Endothelial cell of umbilical vein (primary cell): ENCODE data around the gene TAF13. TPM values are rescaled to one million over a fixed set of nuclear protein-coding genes. Genes with fewer than 3 reads are reported as not detected.
A peak's percentile ranks its signal among the peaks of the same experiment; 100 is the strongest.

Experiments
- BruUV-seq: library from RNA; stranded (reverse); fragments of 400-500 nt; replicated peaks from 2 replicates; lab custom pipeline; 2021; lab: Mats Ljungman, UMichigan
- CTCF ChIA-PET: fragments of 300-600, 350-600 bp; sonication (Branson Sonifier 250); formaldehyde crosslinking; loops from one replicate; lab custom pipeline; 2021; ENCODE audit warnings: antibody characterized with exemption, inconsistent platforms; lab: Charles Lee
- POLR2A ChIA-PET: fragments of 300-600, 350-600 bp; sonication (Branson Sonifier 250); formaldehyde crosslinking; loops from one replicate; lab custom pipeline; 2021; ENCODE audit warnings: antibody characterized with exemption, inconsistent platforms; lab: Charles Lee
- DNase-seq: peaks from one replicate; pipeline ENCODE4 v3.0.0-alpha.2; 2011; ENCODE audit warnings: low read depth, low spot score
- FAIRE-seq: peaks from 2 replicates; lab custom pipeline; 2011; peaks lifted over from hg19 to GRCh38; lab: Jason Lieb, UNC
- H2AFZ ChIP-seq: 2 replicates; pipeline ENCODE4 v1.6.0; 2012; ENCODE audit warnings: low read depth, low read length, control low read depth, inconsistent platforms
- H3K27ac ChIP-seq: 2 replicates; pipeline ENCODE4 v1.5.1; 2011; ENCODE audit warnings: low read depth, mild to moderate bottlenecking, control low read depth, low read length, moderate library complexity; ENCODE audit not compliant: insufficient read depth
- H3K27me3 ChIP-seq, 2 experiments: 2 replicates each; pipeline versions ENCODE4 v1.6.0 to v1.6.1; 2011; ENCODE audit warnings: low read length in 2 of 2, mixed read lengths in 1 of 2; ENCODE audit not compliant: control insufficient read depth in 2 of 2, insufficient read depth in 2 of 2
- H3K36me3 ChIP-seq, 2 experiments: 2 replicates in 1 of 2; 3 replicates in 1 of 2; pipeline ENCODE4 v1.5.1; 2011; ENCODE audit warnings: low read length in 2 of 2, mild to moderate bottlenecking in 1 of 2, moderate library complexity in 1 of 2; ENCODE audit not compliant: control insufficient read depth in 2 of 2, insufficient read depth in 2 of 2; ENCODE audit errors: extremely low read depth in 1 of 2
- H3K4me1 ChIP-seq: 3 replicates; pipeline ENCODE4 v1.5.1; 2011; ENCODE audit warnings: mild to moderate bottlenecking, low read length; ENCODE audit not compliant: control insufficient read depth, insufficient read depth; ENCODE audit errors: extremely low read depth
- H3K4me2 ChIP-seq: 2 replicates; pipeline ENCODE4 v1.6.1; 2011; ENCODE audit warnings: low read length, control low read depth, mixed read lengths; ENCODE audit not compliant: insufficient read depth
- H3K4me3 ChIP-seq, 3 experiments: fragments of 200-600 bp in 1 of 3; sonication (generic), shearing (Covaris generic) in 1 of 3; replicated peaks in 1 of 3; 2 replicates each; pipeline ENCODE4 v1.5.1; 2011 to 2016; ENCODE audit warnings: control low read depth in 3 of 3, low read length in 3 of 3, mild to moderate bottlenecking in 2 of 3, inconsistent platforms in 1 of 3, low read depth in 1 of 3, moderate library complexity in 1 of 3; ENCODE audit not compliant: insufficient read depth in 1 of 3
- H3K79me2 ChIP-seq: 2 replicates; pipeline ENCODE4 v1.6.0; 2012; ENCODE audit warnings: low read length, inconsistent platforms; ENCODE audit not compliant: control insufficient read depth, insufficient read depth
- H3K9ac ChIP-seq: replicated peaks from 2 replicates; pipeline ENCODE3; 2011; ENCODE audit warnings: low read length, control low read depth; ENCODE audit not compliant: insufficient read depth; ENCODE audit errors: extremely low read depth
- H3K9me1 ChIP-seq: replicated peaks from 3 replicates; pipeline ENCODE4 v1.6.0; 2011; ENCODE audit warnings: mild to moderate bottlenecking, low read length; ENCODE audit not compliant: control insufficient read depth, insufficient read depth; ENCODE audit errors: extremely low read depth
- H3K9me3 ChIP-seq: replicated peaks from 2 replicates; pipeline ENCODE4 v1.5.1; 2012; ENCODE audit warnings: low read length, inconsistent platforms; ENCODE audit not compliant: control insufficient read depth, insufficient read depth
- H4K20me1 ChIP-seq: replicated peaks from 2 replicates; pipeline ENCODE3; 2011; ENCODE audit warnings: mild to moderate bottlenecking, low read length; ENCODE audit not compliant: control insufficient read depth, insufficient read depth; ENCODE audit errors: extremely low read depth
- EZH2 ChIP-seq: IDR thresholded peaks from 2 replicates; pipeline ENCODE4 v1.6.1; 2012; ENCODE audit warnings: borderline replicate concordance, low read depth, mild to moderate bottlenecking, moderate library complexity, low read length, inconsistent platforms; ENCODE audit not compliant: severe bottlenecking
- FOS ChIP-seq: IDR thresholded peaks from 2 replicates; pipeline ENCODE4 v1.6.1; 2011; ENCODE audit warnings: mild to moderate bottlenecking, low read length, moderate library complexity, borderline replicate concordance; ENCODE audit not compliant: insufficient read depth
- GATA2 ChIP-seq: IDR thresholded peaks from 2 replicates; pipeline ENCODE4 v1.7.0; 2011; ENCODE audit warnings: low read depth, mild to moderate bottlenecking, moderate library complexity, mixed read lengths, low read length; ENCODE audit not compliant: insufficient read length, insufficient read depth
- JUN ChIP-seq: IDR thresholded peaks from 2 replicates; pipeline ENCODE4 v1.6.1; 2011; ENCODE audit warnings: borderline replicate concordance, low read depth; ENCODE audit not compliant: insufficient read length, insufficient read depth
- MYC ChIP-seq: IDR thresholded peaks from one replicate; pipeline ENCODE4 v1.6.1; 2011; ENCODE audit warnings: mild to moderate bottlenecking, low read depth, low read length
- POLR2A ChIP-seq: IDR thresholded peaks from 2 replicates; pipeline ENCODE4 v1.6.1; 2012; ENCODE audit warnings: low read depth, mild to moderate bottlenecking, control low read depth, low read length
- POLR2AphosphoS5 ChIP-seq: IDR thresholded peaks from 2 replicates; pipeline ENCODE4 v1.6.1; 2012; ENCODE audit warnings: low read depth, mild to moderate bottlenecking, control low read depth, low read length, moderate library complexity; ENCODE audit not compliant: insufficient read depth
- dilution Hi-C: fragments of 300-500 bp; cut with MboI; formaldehyde crosslinking; loops from one replicate; pipeline ENCODE4 v1.15.0; 2019; ENCODE audit warnings: low sequenced_read_pairs; ENCODE audit not compliant: extremely low pct_ligation_motif_present
- intact Hi-C: fragments of 100-400 bp; cut with micrococcal nuclease; formaldehyde crosslinking; loops from one replicate; pipeline ENCODE4 v1.10.0; 2022
- polyA plus RNA-seq, 4 experiments: library from polyadenylated mRNA; depleted of rRNA in 3 of 4; stranded (reverse) in 3 of 4; unstranded in 1 of 4; fragments of >200 nt; gene quantifications; 2 replicates each; pipeline versions ENCODE4 v1.2.1 to v1.2.3, GENCODE V29; 2011 to 2012; ENCODE audit warnings: missing spikeins in 1 of 4
- total RNA-seq: library from RNA; stranded (reverse); gene quantifications from 2 replicates; pipeline ENCODE4 v1.2.3, GENCODE V29; 2021
- TF ChIP-seq, protein P1 (sequence below): IDR thresholded peaks from 2 replicates; pipeline ENCODE4 v1.6.1; 2011; ENCODE audit not compliant: insufficient read depth, insufficient read length
- TF ChIP-seq, protein P2 (sequence below), 2 donors: IDR thresholded peaks; 1 replicate in 1 of 2; 2 replicates in 1 of 2; pipeline ENCODE4 v1.5.1; 2011; ENCODE audit warnings: low read length in 2 of 2, mild to moderate bottlenecking in 2 of 2, moderate library complexity in 2 of 2, control low read depth in 1 of 2, inconsistent platforms in 1 of 2, low read depth in 1 of 2; ENCODE audit not compliant: insufficient read depth in 1 of 2; ENCODE audit errors: extremely low read depth in 1 of 2

The TAF13 gene
- total and polyA plus RNA-seq, 2 donors (not counting 3 experiments of a cell fraction or from before 2014, with no cell fraction given): 14.8 to 42.3 TPM

DNA sequence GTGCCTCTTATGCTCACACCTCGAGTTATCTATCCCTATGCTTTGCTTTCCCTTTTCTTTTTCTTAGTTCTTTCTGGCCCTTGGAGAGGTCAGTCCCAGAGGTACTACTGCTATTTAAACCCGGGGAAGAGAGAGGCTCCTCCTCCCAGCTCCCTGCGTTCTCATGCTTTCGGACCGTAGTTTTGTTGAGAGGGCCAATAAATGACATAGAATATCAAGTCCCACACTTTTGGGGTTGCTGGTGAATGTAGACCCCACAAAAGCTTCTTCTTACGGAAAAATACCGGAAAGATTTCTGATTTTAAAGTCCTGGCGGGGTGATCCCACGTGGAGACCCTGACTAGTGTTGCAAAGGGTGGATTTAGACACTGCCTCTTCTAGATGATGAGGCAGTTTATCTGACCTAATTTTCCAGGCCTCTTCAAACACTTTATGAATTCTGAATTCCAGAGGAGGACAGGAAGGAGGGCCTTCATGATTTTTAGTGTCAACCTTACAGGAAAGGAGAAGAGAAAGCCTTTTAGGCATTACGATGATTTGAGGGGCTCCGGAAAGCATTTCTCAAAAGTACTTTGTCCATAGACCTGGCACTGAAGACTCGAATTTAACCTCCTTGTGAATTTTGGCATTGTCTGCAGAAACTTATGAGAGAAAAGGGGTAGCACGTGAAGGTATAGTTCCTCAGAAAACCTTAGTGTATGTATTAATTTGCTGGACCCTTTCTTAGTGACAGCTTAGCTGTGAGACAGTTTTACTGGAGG is 15.5 kb upstream of the TAF13 start:
- Histone ChIP-seq H3K79me2 (peaks cover 22% of the 10 kb centered on the region), H3K9ac (peak overlapping the region; percentile 91), H3K4me3 (peak overlapping the region; percentile 97 to 99 (median 97)), H4K20me1 (no peaks in the 10 kb centered on the region), H3K4me2 (peak overlapping the region; percentile 81), H3K36me3 (peaks cover 2 to 6% of the 10 kb centered on the region in 2 experiments), H3K9me3 (no peaks in the 10 kb centered on the region), H3K27ac (peak overlapping the region; percentile 63), H3K4me1 (peaks cover 13% of the 10 kb centered on the region), H3K27me3 (no peaks in the 10 kb centered on the region), H3K9me1 (no peaks in the 10 kb centered on the region), H2AFZ (peak overlapping the region; percentile 83)
- dilution Hi-C loops: no loop called here
- ChIA-PET CTCF (interaction anchor here (1.0 to 3.0 kb wide), 6 partner anchors 9 to 123 kb away, joined by 3 to 35 read pairs (median 4); partner anchors contain the start of genes ELAPOR1, SARS1 and TAF13), POLR2A (interaction anchor here (0.6 to 2.6 kb wide), 5 partner anchors 9 to 106 kb away, joined by 3 to 8 read pairs (median 3); partner anchors contain the start of gene TAF13)
- intact Hi-C loops: loop anchor here (10.0 kb wide), 1 partner anchor 944 kb away; the partner anchor contains the start of gene STRIP1
- TSS peak; percentile 60 for BruUV-seq
- peak; percentile 57 for FAIRE-seq
- peak; percentile 71 for DNase-seq
- TF ChIP-seq GATA2: no peak
- TF ChIP-seq FOS: no peak
- TF ChIP-seq, protein P1, sequence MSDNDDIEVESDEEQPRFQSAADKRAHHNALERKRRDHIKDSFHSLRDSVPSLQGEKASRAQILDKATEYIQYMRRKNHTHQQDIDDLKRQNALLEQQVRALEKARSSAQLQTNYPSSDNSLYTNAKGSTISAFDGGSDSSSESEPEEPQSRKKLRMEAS: no peak
- no peak for TF ChIP-seq MYC
- TF ChIP-seq, protein P2, sequence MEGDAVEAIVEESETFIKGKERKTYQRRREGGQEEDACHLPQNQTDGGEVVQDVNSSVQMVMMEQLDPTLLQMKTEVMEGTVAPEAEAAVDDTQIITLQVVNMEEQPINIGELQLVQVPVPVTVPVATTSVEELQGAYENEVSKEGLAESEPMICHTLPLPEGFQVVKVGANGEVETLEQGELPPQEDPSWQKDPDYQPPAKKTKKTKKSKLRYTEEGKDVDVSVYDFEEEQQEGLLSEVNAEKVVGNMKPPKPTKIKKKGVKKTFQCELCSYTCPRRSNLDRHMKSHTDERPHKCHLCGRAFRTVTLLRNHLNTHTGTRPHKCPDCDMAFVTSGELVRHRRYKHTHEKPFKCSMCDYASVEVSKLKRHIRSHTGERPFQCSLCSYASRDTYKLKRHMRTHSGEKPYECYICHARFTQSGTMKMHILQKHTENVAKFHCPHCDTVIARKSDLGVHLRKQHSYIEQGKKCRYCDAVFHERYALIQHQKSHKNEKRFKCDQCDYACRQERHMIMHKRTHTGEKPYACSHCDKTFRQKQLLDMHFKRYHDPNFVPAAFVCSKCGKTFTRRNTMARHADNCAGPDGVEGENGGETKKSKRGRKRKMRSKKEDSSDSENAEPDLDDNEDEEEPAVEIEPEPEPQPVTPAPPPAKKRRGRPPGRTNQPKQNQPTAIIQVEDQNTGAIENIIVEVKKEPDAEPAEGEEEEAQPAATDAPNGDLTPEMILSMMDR (IDR thresholded peaks at IDR 0.05; ENCODE audit: extremely low read depth in 1 of 2, insufficient read depth in 1 of 2, low read depth in 1 of 2, low read length in 2 of 2): no peak
- no peak for TF ChIP-seq POLR2AphosphoS5
- no peak for TF ChIP-seq POLR2A
- no peak for TF ChIP-seq EZH2
- TF ChIP-seq JUN: no peak
